NCI-H146 (cell line): ENCODE results near the gene TUBB4A.
A peak's percentile ranks its signal among the peaks of the same experiment; 100 is the strongest.

ENCODE experiments used
- DNase-seq: peaks from one replicate; lab custom pipeline; 2025; lab: John Stamatoyannopoulos, UW

TUBB4A gene

DNA sequence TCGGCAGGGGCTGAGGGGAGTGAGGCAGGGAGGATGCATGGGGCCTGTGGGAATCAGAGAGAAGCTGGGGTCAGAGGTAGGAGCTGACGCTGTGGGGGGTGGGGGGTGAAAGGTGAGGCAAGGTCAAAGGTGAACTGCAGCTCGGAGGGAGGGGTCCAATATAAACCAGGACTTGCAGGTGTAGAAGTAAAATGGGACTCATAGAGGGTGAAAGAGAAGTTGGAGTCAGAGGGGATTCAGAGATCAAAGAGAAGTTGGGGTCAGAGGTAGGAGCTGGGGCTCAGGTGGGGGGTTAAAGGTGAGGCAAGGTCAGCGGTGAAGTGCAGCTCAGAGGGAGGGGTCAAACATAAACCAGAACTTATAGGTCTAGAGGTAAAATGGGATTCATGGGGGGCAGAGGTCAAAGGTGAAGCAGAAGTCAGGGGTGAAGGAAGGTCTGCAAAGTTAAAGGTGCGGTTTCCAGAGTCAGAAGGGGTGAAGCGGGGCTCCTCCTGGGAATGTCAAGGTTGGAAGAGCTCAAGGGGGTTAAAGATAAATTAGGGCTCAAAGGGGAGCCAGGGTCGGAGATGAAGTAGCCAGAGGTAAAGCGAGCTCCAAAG lies 7.6 kb downstream of the TUBB4A start:
- no peak for DNase-seq

DNA sequence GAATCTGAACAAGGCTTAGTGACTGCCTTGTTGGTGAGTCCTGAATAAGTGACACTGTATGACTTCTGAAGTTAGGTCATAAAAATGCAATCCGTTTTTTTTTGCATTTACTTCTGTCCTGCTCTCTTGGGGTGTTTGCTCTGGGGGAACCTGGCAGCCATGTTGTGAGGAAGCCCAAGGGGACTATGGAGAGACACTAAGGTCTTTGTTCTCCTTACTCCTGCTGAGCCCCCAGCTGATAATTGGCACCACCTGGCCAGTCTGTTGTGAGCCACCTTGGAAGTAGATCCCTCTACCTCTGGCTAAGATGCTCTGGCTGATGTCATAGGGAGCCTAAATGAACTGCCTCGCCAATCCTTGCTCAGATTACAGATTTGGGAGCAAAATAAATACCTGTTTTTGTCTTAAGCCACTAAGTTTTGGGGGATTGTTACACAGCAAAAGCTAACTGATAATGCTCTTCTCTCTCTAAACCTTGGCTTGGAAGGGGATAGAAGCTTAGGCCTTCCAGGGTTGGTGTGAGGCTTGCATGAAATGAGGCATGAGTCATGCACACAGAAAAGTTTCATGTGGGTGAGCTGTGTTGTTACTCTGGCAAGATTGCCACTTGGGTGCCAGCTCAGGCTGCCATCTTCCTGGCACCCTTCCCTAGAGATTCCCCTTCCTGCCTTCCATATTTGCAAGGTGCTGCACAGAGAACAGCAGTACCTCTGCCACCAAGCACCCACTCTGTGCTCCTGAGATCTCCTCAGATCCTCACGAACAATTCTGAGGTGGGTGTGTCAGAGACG lies 10.1 kb downstream of the TUBB4A start:
- DNase-seq, result no peak

DNA sequence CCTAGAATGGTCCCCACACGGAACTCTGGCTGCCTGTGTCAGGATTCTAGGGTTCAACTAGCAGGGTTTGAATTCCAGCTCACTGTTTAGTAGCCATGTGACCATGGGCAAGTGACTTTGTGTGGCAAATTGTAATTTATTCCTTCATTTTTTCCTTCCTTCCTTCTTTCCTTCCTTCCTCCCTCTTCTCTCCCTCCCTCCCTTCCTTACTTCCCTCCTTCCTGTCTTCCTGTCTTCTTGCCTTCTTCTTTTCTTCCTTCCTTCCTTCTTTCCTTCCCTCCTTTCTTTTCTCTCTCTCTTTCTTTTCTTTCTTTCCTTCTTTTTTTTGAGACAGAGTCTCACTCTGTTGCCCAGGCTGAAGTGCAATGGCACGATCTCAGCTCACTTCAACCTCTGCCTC lies 12.0 kb downstream of the TUBB4A start:
- no peak for DNase-seq

DNA sequence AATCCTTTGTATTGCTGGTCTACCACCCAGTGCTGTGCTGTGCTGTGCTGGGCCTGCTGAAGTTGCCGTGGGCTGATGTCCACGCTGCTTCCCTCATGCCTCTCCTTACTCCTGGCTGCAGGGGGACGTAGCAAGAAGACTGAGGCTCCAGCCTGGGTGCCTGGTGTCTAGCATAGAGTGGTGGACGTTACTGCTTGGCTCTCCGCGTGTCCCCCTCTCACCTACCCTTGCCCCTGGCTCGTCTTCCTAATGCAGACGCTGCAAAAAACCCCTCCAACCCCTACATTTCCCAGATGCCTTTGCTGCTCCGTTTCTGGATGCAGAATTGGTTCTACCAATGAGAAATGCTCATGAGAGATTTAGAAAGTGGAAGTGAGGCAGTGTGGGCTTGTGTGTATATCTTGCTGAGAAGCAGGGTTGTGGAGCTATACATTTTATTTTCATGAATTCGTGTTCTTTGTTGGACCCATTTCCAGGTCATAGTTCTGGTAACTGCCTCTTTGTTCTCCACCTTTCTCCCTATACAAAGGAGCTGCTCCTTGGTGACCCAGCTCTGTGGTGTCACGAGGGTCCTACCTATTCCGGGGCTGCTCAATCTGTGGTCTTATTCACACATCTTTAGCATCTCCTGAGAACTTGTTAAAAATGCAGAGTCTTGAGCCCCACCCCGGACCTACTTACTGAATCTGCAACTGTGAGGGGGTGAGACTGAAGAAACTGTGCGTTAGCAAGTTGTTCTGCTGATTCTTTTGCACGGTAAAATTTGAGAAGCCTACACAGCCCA lies 12.6 kb downstream of the TUBB4A start:
- DNase-seq, result no peak

DNA sequence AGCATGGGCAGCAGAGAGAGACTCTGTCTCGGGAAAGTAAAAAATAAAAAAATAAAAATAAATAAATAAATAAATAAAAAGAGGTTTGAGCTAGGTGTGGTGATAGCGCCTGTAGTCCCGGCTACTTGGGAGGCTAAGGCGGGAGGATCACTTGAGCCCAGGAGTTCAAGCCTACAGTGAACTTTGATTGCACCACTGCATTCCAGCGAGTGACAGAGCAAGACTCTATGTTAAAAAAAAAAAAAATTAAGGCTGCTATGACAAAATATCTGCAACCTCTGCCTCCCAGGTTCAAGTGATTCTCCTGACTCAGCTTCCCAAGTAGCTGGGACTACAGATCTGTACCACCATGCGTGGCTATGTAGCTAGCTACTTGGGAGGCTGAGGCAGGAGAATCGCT lies 17.3 kb downstream of the TUBB4A start:
- DNase-seq, result no peak

DNA sequence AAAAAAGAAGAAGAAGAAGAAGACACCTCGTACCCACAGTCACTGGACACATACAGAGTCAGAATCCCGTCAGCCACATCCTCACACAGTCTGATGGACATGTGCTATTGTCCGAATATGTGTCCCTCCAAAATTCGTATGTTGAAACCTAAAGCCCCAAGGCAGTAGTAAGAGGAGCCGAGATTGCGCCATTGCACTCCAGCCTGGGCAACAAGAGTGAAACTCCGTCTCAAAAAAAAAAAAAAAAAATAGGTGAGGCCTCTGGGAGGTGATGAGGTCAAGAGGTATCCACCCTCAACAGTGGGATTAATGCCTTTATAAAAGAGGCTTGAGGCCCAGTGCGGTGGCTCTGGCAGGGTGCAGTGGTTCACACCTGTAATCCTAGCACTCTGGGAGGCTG lies 17.9 kb downstream of the TUBB4A start:
- no peak for DNase-seq

DNA sequence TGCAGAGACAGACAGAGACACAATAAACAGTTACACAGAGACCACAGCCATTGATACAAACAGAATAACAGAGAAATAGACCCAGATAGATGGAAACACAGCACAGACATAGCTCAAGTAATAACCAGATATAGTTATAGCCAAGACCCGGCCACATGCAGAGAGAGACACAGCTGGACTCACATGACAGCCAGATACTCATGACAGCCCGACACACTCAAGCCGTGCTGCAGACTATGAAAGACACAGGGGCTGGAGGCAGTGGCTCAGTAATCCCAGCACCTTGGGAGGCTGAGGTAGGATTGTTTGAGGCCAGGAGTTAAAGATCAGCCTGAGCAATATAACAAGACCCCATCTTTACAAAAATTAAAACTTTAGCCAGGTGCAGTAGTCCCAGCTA lies 18.9 kb downstream of the TUBB4A start:
- DNase-seq, result no peak

DNA sequence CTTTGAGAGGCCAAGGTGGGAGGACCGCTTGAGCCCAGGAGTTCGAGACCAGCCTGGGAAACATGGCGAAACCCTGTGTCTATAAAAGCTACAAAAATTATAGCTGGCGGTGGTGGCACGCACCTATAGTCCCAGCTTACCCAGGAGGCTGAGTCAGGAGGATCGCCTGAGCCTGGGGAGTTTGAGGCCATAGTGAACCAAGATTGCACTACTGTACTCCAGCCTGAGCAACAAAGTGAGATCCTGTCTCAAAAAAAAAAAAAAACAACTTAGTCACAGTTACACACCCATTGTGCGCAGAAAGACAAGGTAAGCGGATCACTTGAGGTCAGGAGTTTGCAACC lies 19.8 kb downstream of the TUBB4A start:
- DNase-seq, result no peak

DNA sequence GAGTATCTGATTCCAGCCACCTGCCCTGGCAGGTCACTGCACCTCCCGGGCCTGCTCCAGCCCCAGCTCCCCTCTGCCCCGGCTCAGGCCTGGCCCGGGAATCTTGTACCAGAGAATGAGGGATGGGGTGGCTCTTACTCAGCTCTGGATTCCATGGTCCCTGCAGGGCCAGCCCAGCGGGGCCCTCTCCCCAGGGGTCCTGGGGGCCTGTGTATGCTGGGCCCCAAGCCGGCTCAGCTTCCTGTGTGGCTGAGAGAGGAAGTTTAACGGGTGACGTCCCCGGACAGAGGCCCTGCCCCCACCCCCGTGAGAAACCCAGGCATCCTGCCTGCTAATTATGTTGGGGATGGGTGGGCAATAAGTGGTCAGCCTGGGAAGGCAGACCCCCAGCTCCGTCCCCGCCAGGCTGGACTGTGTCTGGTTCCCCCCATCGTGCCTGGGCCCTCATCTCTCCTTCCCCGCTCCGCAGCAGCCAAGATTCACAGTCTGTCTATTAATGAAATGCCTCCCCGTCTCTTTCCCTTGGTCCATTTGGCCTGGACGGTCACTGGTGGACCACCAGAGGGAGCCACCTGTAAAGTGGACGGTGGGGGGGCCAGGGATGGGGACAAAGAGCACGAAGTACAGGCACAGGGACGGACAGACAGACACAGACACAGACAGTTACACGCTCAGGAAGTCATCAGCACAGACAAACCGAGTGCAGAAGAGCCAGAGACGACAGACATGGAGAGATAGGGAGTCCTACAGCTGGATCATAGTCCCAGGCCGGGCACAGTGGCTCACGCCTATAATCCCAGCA lies 20.4 kb downstream of the TUBB4A start, which contains the start of gene DENND1C:
Gene DENND1C, minus strand, starts transcription at position 247 of the 802 bp plus-strand sequence. Its CDS starts 92 bp downstream, at position 155.
- DNase-seq, result peak; percentile 2

DNA sequence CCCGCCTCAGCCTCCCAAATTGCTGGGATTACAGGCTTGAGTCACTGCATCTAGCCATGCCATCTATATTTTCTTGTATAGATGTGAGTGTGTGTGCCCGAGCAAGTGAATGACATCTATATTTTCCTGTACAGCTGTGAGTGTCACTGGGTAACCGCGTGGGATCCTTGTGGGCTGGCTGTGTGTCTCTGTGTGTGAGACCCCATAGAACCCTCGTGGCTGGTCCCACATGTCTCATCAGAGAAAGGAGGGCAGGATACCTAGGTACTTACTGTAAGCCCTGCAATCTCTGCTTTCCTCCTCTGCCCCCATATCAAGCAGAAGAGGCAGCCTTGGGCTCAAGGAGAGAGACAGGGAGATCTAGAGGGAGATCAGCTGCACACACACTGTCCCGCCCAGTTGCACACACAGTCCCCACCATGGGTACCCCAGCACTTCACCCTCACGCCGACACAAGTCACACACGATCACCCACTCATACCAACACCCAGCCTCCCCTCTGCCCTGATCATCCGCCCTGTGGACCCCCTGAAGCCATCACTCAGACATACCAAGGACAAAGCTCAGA lies 21.2 kb downstream of the TUBB4A start:
- no peak for DNase-seq

DNA sequence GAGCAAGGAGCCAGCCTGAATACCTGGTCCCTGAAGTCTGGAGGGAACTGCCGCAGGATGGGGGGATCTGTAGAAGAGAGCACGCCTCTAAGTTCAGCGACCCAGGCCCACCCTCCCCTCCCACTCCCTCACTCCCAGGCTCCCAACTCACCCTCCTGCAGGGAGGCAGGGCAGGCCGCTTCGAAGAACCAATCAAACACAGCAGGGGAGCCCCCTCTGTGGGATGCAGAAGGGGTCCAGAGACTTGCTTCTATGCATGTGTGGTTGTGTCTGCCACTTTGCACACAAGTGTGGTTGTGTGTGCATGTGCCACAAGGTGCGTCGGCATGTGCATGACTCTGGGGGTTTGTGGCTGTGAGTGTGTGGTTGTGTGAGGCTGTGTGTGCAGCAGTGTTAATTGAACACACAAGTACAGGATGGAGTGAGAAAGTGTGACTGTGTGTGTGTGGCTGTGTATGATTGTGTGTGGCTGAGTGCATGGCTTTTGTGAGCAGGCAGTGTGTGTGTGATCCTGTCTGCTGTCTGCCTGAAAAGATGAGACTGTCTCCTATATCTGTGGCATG lies 22.2 kb downstream of the TUBB4A start:
- no peak for DNase-seq

DNA sequence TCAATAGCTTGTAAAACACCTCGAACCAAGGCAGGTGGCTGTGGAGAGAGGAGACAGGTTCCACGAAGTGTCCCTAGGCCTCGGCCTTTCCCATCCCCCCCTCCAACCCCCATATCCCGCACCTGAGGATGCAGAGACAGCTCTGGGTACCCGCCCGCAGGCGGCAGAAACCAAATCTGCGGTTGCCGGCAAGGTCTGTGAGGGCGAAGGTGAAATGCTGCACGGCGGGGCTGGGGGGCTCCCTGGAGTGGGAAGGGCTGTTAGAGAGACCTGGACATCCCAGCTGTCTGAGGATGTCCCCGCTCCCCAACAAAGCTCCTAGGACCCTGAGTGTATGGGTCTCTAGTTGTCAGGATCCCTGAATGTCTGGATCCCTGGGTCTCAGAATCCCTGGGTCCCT lies 23.3 kb downstream of the TUBB4A start:
- no peak for DNase-seq

DNA sequence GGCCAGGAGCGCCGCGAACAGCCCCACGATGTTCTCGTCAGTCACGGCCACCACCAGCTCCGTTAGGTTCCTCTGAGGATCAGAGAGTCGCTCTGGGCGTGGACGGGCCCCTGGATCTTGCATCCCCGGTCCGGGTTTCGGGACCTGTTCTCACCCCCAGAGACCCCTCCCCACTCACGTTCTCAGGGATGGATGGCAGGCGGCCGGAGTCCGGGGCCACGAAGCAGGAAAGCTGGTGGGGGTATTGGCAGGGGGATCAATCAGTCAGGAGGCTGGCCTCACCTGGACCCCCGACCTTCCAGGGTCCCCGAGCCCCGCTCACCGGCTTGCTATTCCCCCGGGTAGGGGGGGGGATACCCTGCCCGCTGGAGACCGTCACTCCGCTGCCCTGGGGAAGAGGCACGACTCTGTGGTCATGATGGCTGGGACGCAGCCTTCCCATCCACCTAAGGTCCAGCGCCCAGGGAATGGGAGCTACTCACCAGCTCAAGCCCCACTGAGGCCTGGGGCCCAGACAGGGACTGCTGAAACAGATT lies 25.1 kb downstream of the TUBB4A start:
- DNase-seq, result no peak

DNA sequence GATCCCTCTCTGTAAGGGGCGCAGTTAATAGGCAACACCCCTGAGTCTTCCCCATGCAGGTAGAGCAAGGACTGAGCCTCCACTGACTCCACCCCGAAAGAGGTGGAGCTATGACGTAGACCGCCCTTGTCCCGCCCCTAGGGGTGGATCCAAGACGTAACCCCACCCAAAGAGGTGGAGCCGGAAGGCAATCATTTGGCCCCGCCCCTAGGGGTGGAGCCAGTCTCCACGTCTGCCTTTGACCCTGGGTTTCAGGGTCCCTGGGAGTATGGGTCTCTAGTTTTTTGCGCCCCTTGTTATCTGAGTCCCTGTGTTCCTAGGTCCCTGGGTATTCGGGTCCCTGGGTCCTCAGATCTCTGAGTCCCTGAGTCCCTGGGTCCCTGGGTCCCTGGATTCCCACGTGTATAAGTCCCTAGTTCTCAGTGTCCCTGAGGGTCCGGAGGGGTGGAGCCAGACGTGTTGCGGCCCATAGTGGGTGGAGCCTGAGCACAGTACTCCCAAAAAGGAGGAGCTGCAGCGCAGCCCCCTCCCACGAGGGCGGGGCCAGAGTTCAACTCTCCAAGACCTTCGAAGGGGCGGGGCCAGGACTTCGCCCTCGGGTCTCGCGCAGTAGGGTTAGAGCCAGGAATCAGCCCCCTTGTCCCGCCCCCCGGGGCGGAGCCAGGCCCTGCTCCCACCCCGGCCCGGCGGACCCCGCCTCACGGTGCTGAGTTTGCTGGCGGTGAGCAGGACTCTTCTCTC lies 25.8 kb downstream of the TUBB4A start:
- peak; percentile 73 for DNase-seq

DNA sequence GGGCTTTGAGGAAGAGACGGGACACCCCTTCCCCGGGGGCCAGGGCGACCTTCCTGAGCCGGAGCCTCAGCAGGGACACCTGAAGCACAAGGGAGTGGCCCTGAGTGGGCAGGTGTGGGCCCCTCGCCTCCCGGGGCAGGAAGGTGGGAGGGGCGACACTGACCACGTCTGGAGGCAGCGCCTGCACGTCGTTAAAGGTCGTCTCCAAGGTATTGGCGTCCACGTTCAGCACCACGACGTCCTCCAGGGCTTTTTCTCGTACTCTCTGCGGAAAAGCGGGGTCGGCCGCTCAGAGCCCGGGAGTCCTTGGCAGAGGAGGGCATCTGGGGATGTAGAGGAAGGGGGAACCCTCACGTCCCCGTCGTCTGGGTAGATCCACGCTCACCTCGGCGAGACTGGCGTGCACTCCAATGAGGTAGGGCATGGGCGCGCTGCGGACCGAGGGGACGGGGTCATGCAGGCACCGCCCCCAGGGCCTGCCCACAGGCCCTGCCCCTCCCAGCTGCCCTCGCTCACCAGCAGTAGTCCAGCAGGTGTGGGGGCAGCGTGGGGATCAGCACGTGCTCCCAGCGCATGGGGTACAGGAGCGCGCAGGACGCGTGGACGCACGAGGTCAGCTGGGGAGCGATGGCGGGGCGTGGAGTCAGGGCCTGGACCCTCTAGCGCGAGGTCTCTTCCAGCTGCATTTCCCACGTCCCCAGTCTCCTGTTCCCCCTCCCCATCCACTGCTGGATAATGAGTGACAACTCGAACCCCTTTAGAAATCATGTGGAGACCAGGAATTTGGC lies 26.6 kb downstream of the TUBB4A start:
- DNase-seq, result peak; percentile 37

DNA sequence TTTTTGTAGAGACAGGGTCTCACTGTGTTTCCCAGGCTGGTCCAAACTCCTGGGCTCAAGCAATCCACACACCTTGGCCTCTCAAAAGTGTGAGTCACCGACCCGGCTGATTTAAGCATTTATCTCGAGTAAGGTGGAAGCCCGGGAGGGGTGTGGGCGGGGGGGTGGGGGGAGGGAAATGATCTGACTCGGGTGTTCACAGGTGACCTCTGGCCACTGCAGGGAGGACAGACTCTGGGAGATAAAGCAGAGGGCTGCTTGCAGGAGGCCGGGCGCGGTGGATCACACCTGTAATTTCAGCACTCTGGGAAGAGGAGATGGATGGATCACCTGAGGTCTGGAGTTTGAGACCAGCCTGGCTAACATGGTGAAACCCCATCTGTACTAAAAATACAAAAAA lies 28.5 kb downstream of the TUBB4A start:
- DNase-seq, result peak; percentile 20

DNA sequence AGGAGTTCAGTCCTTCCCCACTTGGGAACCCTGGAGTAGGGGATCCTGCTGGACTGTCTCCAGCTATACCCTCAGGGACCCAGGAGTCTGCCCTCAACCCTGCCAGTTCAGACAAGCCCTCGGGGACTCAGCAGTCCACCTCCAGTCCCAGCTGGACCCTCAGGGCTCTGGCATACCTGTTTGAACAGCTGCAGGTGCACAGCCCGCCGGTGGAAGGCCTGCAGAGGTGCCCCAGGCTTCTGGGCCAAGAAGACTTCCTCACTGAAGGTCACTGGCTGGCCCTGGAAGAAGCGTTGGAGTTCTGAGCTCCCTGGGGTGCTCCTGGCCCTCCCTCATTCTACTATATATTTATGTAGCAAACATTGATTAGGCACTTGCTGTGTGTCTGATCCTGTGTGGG lies 29.4 kb downstream of the TUBB4A start:
- peak; percentile 85 for DNase-seq

DNA sequence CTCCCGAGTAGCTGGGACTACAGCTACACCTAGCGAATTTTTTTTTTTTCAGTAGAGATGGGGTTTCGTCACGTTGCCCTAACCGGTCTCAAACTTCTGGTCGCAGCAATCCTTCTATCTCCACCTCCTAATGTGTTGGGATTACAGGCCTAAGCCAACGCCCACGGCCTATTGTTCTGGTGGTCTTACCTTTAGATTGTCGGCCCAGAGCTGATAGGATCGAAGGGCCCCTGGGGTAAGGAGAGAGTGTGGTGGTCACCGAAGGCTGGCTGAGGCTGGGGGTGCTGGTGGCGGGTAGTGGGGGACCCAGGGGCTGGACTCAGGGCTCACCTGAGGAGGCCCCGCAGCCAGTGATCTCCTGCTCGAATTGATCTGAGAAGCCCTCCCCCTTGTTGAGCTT lies 31.0 kb downstream of the TUBB4A start:
- DNase-seq, result no peak

DNA sequence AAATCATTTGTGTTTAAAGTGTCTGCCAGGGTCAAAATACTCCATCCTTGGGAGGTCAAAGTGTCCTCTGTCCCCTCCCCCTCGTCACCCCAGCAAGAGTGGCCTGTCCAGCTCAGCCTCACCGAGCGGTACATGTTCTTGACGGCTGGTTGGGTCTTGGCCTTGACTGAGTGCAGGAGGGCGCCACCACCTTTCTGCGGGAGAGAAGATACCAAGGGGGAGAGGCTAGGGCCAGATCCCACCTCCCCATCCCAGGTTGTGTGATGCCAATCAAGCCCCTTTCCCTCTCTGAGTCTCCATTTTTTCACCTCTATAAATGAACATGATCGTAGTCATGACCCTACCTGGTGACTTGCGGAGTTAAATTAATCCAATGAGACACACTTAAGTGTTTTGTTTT lies 31.9 kb downstream of the TUBB4A start:
- no peak for DNase-seq

DNA sequence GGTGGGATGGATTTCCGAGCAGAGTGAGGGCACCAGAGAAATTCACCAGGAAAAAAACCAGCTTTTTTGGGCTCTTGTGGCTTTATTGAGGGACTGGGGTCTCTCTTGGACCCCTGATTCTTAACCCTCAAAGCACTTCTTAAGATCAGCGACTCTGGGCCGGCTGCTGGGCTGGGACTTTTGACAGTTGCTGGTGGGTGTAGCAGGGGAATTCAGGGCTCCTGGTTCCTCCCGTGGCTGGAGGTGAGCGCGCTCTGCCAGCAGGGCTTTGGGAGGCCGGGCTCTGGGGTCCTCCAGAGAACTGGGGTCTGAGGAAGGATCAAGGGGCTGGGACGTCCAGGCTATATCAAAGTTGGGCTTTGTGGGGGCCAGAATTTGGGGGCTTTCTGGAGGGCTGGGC lies 34.7 kb downstream of the TUBB4A start:
- DNase-seq, result no peak
